ENCODE results near the gene DNAH7. TPM values are rescaled to one million over a fixed set of nuclear protein-coding genes. Genes with fewer than 3 reads are reported as not detected.

DNAH7 gene
- total RNA-seq, 2 donors from 2014 or later, result 0.02 to 0.11 TPM

DNA sequence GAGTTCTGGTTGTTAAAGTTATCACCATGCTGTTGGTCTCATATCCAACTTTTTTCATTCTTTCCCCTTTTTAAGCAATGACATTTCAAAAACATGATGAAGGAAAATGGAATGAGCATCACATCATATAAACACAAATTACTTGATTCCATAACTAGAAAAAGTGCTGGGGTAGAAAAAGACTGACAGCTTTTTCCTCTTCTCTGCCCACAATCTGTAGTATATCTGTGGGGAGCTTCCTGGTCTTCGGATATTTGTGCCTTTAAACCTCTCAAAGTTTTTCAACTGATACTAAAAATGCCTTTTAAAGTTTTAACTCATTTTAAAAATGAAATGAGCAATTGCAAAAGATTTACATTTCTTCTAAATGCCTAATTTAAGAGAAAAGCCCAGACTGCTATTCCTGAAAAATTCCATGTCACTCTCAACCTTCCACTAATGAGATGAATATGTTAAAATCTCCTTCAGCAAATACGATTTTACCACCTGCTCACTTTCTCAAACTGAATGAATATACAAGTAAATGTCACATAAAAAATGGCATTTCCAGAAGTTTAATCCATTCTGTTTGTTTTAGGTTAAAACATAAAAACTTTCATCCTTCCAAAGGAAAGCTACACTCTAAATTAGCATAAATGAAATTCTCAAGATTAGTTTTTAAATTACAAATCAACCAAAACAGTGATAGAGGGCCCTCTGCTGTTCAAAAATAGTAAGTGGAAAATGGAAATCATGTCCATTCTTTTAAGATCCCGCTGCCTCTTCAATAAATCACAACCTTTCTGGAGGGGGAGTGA lies 2.1 kb downstream of the DNAH7 start:
- peaks cover 6 to 10% of the 10 kb centered on the region in 2 donors for H3K4me1 Mint-ChIP-seq (ENCODE audit: low read depth in 2 of 2)
- ATAC-seq (no peak), DNase-seq (ENCODE audit: low spot score) (no peak)
- no peaks in the 10 kb centered on the region for H3K9me3 Mint-ChIP-seq
- no peaks in the 10 kb centered on the region for H3K36me3 Mint-ChIP-seq
- no peak overlapping the region for H3K27ac Mint-ChIP-seq
- peaks cover 0 to 25% of the 10 kb centered on the region in 2 donors for H3K27me3 Mint-ChIP-seq
- H3K4me3 Mint-ChIP-seq, result peak overlapping the region; percentile 17

DNA sequence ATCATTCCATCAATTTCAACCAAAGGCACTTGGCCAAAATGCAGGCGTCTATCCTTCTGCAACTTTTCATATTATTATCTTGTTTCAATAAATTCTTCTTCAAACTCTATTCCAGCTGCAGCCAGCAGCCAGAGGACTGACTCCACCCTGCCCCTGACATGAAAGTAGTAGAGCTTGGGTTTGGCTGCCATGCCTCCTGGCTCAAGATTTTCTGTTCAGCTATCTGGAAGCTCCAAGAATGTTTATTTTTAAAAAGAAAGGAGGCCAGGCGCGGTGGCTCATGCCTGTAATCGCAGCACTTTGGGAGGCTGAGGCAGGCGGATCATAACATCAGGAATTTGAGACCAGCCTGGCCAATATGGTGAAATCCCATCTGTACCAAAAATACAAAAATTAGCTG lies 4.9 kb downstream of the DNAH7 start:
- H3K4me1 Mint-ChIP-seq (ENCODE audit: low read depth in 2 of 2), result peaks cover 6 to 10% of the 10 kb centered on the region in 2 donors
- DNase-seq (ENCODE audit: low spot score), result no peak
- H3K27me3 Mint-ChIP-seq, result peaks cover 0 to 25% of the 10 kb centered on the region in 2 donors
- no peaks in the 10 kb centered on the region for H3K36me3 Mint-ChIP-seq
- no peak overlapping the region for H3K4me3 Mint-ChIP-seq
- no peaks in the 10 kb centered on the region for H3K9me3 Mint-ChIP-seq
- no peak overlapping the region for H3K27ac Mint-ChIP-seq
- ATAC-seq, result no peak

DNA sequence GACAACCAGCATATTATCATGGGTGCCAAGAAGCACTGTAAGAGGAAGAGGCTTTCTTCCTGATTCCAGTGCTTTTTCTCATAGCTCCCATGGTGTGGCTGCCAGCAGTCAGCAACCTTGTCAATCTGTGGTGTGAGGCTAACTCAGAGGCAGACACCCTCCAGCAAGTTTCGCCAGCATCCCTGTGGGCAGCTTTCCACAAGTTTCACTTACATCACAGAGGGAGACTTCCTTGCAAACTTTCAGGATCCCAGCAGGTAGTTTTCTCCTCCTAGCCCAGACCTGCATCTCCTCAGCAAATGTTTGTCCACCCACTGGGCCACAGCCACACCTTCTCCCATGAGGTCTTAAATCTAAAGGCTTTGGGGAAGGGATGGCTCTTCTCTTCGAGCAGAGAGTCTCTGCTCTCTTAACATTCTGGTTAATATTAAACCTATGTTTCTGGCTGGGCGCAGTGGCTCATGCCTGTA lies 9.1 kb downstream of the DNAH7 start:
- Mint-ChIP-seq H3K9me3 (no peaks in the 10 kb centered on the region), H3K36me3 (no peaks in the 10 kb centered on the region), H3K27ac (no peak overlapping the region), H3K4me3 (no peak overlapping the region), H3K27me3 (peaks cover 0 to 7% of the 10 kb centered on the region in 2 donors), H3K4me1 (ENCODE audit: low read depth in 2 of 2) (no peaks in the 10 kb centered on the region)
- peak in 1 of 2 donors; percentile 40 for ATAC-seq
- no peak for DNase-seq (ENCODE audit: low spot score)

DNA sequence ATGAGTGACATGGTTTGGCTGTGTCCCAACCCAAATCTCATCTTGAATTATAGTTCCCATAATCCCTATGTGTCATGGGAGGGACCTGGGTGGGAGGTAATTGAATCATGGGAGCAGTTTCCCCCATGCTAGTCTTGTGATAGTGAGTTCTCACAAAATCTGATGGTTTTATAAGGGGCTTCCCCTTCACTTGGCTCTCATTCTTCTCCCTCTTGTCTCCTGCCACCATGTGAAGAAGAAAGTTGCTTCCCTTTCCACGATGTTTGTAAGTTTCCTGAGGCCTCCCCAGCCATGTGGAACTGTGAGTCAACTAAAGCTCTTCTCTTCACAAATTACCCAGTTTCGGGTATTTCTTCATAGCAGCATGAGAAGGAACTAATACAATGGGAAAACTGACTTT lies 14.0 kb downstream of the DNAH7 start:
- H3K27me3 Mint-ChIP-seq, result peaks cover 3 to 14% of the 10 kb centered on the region in 2 donors
- no peaks in the 10 kb centered on the region for H3K36me3 Mint-ChIP-seq
- H3K4me1 Mint-ChIP-seq (ENCODE audit: low read depth in 2 of 2), result no peaks in the 10 kb centered on the region
- H3K4me3 Mint-ChIP-seq, result no peak overlapping the region
- H3K9me3 Mint-ChIP-seq, result no peaks in the 10 kb centered on the region
- DNase-seq (ENCODE audit: low spot score) (no peak), ATAC-seq (no peak)
- no peak overlapping the region for H3K27ac Mint-ChIP-seq

DNA sequence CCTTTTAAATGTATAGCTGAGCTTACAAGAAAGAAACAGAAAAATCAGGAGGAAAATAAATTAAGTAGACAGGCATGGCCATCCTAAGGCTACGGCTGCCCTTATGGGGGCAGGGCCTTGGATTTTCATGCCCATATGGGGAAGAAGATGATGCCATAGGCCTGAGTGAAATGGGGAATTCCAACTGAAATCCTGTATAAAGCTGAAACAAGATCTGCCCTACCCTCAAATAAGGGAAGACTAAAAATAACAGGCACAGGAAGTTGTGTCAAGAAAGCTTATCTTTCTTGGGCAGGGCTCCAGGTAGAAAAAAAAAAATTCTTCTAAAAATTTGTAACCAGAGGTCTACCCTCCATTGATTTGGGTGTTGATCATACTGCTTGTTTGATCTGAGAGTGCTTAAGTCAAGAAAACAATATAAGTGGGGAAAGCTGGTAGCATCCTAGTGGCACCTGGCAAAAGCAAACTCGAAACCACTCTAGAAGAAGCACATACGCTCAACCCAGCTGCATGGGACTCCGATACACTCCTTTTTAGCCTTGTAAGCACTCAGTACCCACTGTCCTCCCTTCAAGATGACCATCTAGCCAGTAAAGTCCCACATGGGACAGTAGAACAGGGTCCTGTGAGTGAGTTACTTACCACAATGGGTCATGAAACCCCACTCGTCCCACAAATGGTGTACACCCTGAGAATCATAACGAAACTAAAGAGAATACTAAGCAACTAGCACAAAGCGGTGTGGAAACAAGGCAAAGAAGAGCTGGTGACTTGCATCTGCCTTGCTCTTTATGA lies 22.3 kb downstream of the DNAH7 start:
- no peak overlapping the region for H3K27ac Mint-ChIP-seq
- H3K9me3 Mint-ChIP-seq, result peaks cover 4% of the 10 kb centered on the region
- peaks cover under 1% of the 10 kb centered on the region for H3K36me3 Mint-ChIP-seq
- H3K27me3 Mint-ChIP-seq, result peaks cover 8 to 51% of the 10 kb centered on the region in 2 donors
- H3K4me3 Mint-ChIP-seq, result no peak overlapping the region
- H3K4me1 Mint-ChIP-seq (ENCODE audit: low read depth in 2 of 2), result no peaks in the 10 kb centered on the region
- ATAC-seq (no peak), DNase-seq (ENCODE audit: low spot score) (no peak)

DNA sequence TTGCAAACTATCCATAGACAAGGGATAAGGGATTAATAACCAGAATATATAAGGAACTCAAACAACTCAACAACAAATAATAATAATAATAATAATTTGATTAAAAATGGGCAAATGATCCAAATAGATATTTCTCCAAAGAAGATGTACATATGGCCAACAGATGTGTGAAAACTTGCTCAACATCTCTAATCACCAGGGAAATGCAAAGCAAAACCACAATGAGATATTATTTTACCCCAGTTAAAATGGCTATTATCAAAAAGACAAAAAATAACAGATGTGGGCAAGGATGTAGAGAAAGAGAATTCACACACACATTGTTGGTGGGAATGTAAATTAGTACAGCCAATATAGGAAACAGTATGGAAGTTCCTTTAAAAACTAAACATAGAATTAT lies 26.9 kb downstream of the DNAH7 start:
- Mint-ChIP-seq H3K9me3 (peaks cover 22% of the 10 kb centered on the region), H3K36me3 (peaks cover 36% of the 10 kb centered on the region), H3K27me3 (peaks cover 7 to 64% of the 10 kb centered on the region in 2 donors), H3K4me3 (no peak overlapping the region), H3K4me1 (ENCODE audit: low read depth in 2 of 2) (no peaks in the 10 kb centered on the region), H3K27ac (no peak overlapping the region)
- DNase-seq (ENCODE audit: low spot score) (no peak), ATAC-seq (no peak)

DNA sequence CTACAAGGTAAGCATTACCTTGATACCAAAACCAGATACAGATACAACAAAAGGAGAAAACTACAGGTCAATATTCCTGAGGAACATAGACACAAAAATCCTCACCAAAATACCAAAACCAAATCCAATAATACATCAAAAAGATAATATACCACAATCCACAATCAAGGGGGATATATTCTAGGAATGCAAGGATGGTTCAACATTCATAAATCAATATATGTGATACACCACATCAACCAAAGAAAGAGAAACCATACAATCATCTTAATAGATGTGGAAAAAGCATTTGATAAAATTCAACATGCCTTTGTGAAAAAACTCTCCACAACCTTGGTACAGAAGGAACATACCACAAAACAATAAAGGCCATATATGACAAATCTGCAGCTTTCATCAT lies 28.4 kb downstream of the DNAH7 start:
- no peak overlapping the region for H3K4me3 Mint-ChIP-seq
- peaks cover 22% of the 10 kb centered on the region for H3K9me3 Mint-ChIP-seq
- H3K36me3 Mint-ChIP-seq, result peaks cover 36% of the 10 kb centered on the region
- ATAC-seq, result no peak
- peaks cover 7 to 51% of the 10 kb centered on the region in 2 donors for H3K27me3 Mint-ChIP-seq
- H3K4me1 Mint-ChIP-seq (ENCODE audit: low read depth in 2 of 2), result no peaks in the 10 kb centered on the region
- no peak overlapping the region for H3K27ac Mint-ChIP-seq
- DNase-seq (ENCODE audit: low spot score), result no peak

DNA sequence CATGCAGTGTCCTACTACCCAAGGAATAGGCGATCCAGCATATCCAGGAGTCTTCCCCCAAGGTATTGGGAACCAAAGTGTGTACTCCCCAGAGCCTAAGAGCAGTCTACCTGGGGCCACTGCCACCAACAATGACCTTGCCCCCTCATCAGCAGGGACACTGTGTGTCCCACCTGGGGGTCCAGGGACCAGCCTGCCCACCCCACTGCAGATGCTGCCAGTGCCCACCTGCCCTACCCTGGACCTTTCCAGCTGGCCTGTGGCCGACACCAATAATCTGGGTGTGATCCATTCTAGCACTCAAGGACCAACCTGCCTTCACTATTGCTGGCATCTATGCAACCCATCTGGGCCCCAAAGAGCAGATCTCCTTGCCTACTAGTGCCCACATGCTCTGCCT lies 32.2 kb downstream of the DNAH7 start:
- Mint-ChIP-seq H3K9me3 (peaks cover 18% of the 10 kb centered on the region), H3K4me1 (ENCODE audit: low read depth in 2 of 2) (no peaks in the 10 kb centered on the region), H3K4me3 (no peak overlapping the region), H3K27ac (no peak overlapping the region), H3K36me3 (peaks cover 36% of the 10 kb centered on the region), H3K27me3 (peaks cover 5 to 48% of the 10 kb centered on the region in 2 donors)
- ATAC-seq (no peak), DNase-seq (ENCODE audit: low spot score) (no peak)

DNA sequence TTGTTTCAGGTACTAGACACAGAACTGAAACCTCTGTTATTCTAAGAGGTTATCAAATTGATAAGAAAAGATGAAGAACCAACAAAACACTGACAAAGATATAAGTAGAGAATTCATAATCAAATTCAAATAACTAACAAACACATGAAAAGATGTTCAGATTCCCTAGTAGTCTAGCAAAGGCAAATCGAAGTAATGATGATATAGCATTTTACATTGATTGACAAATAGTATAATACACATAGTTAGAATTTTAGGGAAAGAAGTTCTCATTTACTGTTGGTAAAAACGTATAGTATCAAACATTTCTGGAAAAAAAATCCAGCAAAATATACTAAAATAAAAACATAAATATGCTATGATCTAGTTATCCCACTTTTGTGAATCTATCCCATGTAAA lies 50.6 kb downstream of the DNAH7 start:
- H3K36me3 Mint-ChIP-seq, result no peaks in the 10 kb centered on the region
- H3K9me3 Mint-ChIP-seq, result no peaks in the 10 kb centered on the region
- no peak for DNase-seq (ENCODE audit: low spot score)
- H3K27ac Mint-ChIP-seq, result no peak overlapping the region
- H3K27me3 Mint-ChIP-seq, result peaks cover 3 to 15% of the 10 kb centered on the region in 2 donors
- ATAC-seq, result no peak
- H3K4me1 Mint-ChIP-seq (ENCODE audit: low read depth in 2 of 2), result no peaks in the 10 kb centered on the region
- no peak overlapping the region for H3K4me3 Mint-ChIP-seq

DNA sequence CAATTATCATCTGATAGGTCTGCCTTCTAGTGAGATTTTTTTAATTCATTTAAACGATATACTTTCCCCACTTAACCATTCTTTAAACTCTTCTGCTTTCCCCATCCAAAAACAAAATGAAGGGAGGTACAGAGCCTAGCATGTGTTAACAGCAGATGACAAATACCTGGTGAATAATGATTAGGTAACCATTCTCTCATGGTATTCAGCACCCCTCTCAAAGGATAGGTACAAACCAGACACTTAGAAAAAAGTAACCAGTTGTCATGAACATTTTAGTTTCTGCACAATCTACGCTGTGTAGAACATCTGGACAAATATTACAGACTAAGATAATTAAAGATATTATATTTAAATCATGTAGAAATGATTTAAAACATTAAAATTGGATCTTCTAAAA lies 56.3 kb downstream of the DNAH7 start:
- no peaks in the 10 kb centered on the region for H3K36me3 Mint-ChIP-seq
- H3K9me3 Mint-ChIP-seq, result peaks cover 4% of the 10 kb centered on the region
- H3K27me3 Mint-ChIP-seq, result peaks cover 5 to 20% of the 10 kb centered on the region in 2 donors
- H3K27ac Mint-ChIP-seq, result no peak overlapping the region
- ATAC-seq (no peak), DNase-seq (ENCODE audit: low spot score) (no peak)
- no peaks in the 10 kb centered on the region for H3K4me1 Mint-ChIP-seq (ENCODE audit: low read depth in 2 of 2)
- H3K4me3 Mint-ChIP-seq, result no peak overlapping the region

DNA sequence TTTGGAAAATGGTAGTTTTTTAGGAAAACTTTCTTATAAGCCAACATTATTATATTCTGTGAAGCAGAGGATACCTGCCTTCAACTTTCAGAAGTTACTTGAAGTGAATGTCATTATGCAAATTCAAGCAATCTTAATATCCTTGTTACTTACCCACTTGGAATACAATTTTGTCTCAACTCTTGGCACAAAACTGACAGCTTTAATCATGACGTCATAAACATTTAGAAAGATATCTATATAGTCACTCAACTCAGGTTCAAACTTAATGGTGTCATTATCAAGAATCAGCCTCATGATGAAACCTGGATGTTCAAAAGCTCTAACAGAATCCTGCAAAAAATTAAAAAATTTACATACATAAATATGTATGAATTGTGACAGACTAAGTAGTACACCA lies 68.1 kb downstream of the DNAH7 start:
- Mint-ChIP-seq H3K4me1 (ENCODE audit: low read depth in 2 of 2) (no peaks in the 10 kb centered on the region), H3K9me3 (peaks cover 3% of the 10 kb centered on the region), H3K27ac (no peak overlapping the region), H3K36me3 (peaks cover 12% of the 10 kb centered on the region), H3K27me3 (no peaks in the 10 kb centered on the region), H3K4me3 (no peak overlapping the region)
- DNase-seq (ENCODE audit: low spot score) (no peak), ATAC-seq (no peak)

DNA sequence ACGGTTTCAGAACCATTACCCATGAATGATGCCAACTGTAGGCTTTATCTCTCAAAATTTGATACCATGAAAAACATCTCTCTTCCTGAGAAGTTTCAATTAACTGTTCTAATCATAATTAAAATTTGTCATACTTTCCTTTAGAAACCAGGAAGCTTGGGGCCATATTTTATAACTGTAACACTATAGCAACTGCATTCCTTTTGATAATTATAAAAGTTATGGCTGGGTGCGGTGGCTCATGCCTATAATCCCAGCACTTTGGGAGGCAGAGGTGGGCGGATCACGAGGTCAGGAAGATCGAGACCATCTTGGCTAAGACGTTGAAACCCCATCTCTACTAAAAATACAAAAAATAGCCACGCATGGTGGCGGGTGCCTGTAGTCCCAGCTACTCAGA lies 70.6 kb downstream of the DNAH7 start:
- Mint-ChIP-seq H3K9me3 (no peaks in the 10 kb centered on the region), H3K27me3 (no peaks in the 10 kb centered on the region), H3K4me3 (no peak overlapping the region), H3K36me3 (no peaks in the 10 kb centered on the region), H3K4me1 (ENCODE audit: low read depth in 2 of 2) (no peaks in the 10 kb centered on the region), H3K27ac (no peak overlapping the region)
- DNase-seq (ENCODE audit: low spot score) (no peak), ATAC-seq (no peak)

DNA sequence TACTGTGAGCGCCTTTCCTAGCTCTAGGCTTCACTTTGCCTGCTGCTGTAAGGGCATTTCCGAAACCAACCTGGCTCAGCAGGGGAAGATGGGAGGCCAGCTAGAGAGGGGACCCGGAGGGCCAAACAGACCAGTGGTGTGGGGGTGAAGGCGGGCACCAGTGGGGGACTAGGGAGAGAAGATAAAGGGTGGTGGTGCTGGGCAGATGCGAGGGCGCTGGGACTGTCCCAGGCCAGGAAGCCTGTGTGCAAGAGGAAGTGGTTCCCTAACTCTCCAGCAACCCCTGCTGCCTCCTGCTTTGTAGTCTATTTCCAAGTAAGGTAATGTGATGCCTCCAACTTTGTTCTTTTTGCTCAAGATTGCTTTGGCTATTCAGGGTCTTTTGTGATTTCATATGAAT lies 73.1 kb downstream of the DNAH7 start:
- Mint-ChIP-seq H3K9me3 (no peaks in the 10 kb centered on the region), H3K27ac (no peak overlapping the region), H3K4me3 (no peak overlapping the region), H3K27me3 (no peaks in the 10 kb centered on the region), H3K4me1 (ENCODE audit: low read depth in 2 of 2) (no peaks in the 10 kb centered on the region), H3K36me3 (no peaks in the 10 kb centered on the region)
- no peak for DNase-seq (ENCODE audit: low spot score)
- no peak for ATAC-seq

DNA sequence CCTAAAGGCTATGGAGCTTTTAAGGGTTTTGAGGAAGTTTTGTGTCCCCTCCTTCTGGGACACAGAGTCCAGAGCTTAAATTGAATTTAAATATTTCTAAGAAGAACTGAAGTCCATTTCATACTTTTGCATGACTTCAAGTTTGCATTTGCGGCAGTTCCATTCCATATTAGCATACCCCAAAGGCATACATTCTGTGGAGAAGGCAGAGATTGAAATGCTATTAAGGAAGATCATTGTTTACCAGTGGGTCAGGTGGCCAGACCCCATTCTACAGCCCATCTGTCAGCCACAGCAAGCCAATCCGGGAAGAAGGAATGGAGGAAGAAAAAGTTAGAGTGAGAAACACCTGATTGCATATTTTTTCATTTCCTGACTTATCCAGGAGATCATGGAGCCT lies 75.0 kb downstream of the DNAH7 start:
- ATAC-seq (no peak), DNase-seq (ENCODE audit: low spot score) (no peak)
- H3K27ac Mint-ChIP-seq, result no peak overlapping the region
- H3K36me3 Mint-ChIP-seq, result no peaks in the 10 kb centered on the region
- no peaks in the 10 kb centered on the region for H3K9me3 Mint-ChIP-seq
- H3K4me3 Mint-ChIP-seq, result no peak overlapping the region
- H3K4me1 Mint-ChIP-seq (ENCODE audit: low read depth in 2 of 2), result no peaks in the 10 kb centered on the region
- peaks cover 0 to 2% of the 10 kb centered on the region in 2 donors for H3K27me3 Mint-ChIP-seq

Measured in natural killer cell treated with Interleukin-12 subunit alpha and Interleukin-12 subunit beta and Interleukin-15 and Interleukin-18, amount 100 ng/mL, for 72 hours (primary cell).